NCI-H187 (cell line): ENCODE data around the gene FKBP1A.
A peak's percentile ranks its signal among the peaks of the same experiment; 100 is the strongest.

ENCODE experiments used
- DNase-seq, 2 experiments: peaks; one replicate each; lab custom pipeline; 2025; lab: John Stamatoyannopoulos, UW

Gene FKBP1A

DNA sequence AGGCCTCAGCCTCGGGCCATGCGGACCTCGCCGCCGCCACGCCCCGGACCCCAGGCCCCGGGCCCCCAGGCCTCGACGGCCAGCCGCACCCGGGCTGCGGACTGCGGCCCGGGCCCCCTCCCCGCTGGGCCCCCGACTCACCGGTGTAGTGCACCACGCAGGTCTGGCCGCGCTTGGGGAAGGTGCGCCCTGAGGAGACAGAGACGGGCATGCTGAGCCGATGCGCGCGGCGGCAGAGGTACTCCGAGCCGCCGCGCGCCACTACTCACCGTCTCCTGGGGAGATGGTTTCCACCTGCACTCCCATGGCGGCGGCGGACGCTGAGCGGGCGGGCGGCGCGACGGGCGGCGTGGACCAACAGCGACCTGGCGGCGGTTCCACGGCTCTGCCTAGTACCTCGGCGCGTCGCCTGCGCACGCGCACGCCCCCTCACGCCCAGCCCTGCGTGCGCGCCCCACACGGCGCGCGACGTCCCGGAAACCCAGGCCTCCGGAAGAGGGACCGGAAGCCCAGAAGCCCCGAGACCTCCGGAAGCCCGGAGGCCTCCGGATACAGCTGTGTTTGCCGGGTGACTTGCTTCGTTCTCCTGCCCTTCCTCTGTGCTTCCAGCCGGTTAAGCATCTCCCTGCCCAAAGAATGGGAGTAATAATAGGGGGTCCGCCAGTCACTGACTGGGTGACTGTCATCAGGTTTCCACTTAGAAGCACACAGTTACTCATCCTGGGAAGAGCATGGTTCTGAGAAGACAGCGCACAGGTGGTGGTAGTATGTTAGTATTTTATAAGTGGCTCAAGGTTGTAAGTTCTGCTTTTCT, at the start of gene FKBP1A:
Gene FKBP1A (minus strand): TSS at position 362 of the 814 bp plus-strand sequence. CDS start 56 bp downstream, at position 306.
- peak; percentile 84 to 92 for DNase-seq

DNA sequence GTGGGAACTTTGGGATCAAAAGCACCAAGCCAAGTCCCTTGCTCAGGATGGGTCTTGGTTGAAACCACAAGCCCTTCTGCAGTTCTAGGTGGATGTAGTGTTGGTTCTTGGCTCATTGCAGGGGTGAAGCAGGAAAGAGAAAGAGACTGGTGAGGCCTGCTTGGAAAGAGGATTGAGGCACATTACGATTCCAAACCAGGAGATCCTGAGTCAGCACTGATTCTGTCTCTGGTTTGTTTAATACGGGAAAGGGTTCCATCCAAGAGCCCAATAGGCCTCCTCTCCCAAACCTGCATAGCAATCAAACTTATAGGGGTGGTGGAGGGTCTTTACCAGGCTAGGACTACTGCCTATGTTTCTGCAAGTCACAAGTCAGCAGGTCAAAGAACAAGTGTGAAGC, 49.5 kb upstream of the FKBP1A start:
- DNase-seq, result no peak

DNA sequence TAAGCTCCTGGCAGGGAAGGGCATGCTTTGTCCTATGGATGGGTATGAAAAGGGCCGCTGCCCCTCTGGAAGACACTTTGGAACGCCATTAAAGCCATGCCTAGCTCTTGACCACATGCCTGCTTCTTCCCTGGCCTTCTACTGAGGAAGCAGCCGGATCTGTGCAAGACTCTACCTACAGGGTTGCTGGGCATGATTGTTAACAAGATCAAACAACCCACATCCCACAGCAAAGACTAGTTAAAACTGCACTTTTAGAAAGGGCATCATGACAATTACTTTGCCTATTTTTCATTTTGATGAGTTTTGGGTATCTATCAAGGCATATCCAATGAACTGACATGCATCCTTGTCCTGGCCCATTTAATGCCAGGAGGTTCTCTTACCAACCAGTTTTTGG, 48.3 kb upstream of the FKBP1A start:
- DNase-seq, result no peak

DNA sequence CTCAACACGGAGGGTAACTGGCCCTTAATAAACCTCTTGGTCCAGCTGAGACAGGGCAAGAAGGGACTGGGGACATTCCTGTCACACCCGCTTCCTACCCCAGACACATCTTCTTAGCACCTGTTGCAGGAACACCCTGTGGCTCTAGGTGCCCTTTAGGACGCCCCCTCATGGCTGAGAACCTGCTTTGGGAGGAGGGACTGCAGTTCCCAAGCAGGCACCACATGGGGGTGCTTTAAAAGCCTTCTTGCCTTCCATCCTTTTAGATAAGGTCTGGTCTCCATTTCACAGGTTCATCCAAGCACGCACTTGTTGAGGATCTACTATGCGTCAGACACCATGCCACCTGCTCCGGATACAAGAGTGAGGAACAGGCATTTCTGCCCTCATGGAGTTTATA, 47.2 kb upstream of the FKBP1A start:
- no peak for DNase-seq

DNA sequence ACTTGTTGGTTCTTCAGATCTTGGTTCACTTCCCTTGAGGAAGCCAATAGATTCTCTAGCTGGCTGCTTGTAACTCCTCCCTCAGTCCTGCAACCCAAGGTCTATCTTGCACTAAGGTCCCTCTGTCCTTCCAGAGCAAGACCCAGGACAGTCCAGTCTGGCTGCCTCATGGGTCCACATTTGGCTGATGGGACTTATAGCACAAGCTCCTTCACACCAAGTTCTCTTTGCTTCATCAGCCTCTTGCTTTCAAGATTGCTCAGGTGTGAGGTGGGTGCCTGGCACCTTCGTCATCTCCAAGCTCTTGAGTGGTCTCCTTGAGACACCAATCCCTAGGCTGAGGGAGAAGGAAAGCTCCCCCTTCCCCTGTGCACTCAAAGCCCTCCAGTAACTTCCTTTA, 45.5 kb upstream of the FKBP1A start:
- no peak for DNase-seq

DNA sequence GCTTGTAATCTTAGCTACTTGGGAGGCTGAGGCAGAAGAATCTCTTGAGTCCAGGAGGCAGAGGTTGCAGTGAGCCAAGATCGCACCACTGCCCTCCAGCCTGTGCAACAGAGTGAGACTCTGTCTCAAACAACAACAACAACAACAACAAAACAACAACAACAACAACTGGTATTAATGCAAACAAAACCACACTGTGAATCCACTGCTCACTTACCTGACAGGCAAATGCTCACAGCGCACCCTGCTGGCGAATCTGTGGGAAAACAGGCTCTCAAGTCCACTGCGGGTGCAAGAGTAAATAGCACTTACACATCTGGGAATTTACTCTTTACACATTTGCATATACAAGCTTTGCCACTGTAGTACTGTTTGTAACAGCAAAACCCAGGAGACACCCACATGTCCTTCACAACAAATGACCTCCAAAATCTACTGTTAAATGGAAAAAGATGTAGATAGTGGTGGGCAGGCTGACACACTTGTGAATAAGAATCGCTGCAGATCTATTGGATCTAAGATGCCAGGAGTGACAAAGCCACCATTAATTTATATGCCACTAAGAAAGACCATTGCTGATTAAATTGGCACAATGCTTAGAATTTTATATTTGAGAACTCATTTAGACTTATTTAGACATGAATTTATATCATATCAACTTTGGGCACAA, 44.5 kb upstream of the FKBP1A start:
- DNase-seq, result peak; percentile 15 to 63

DNA sequence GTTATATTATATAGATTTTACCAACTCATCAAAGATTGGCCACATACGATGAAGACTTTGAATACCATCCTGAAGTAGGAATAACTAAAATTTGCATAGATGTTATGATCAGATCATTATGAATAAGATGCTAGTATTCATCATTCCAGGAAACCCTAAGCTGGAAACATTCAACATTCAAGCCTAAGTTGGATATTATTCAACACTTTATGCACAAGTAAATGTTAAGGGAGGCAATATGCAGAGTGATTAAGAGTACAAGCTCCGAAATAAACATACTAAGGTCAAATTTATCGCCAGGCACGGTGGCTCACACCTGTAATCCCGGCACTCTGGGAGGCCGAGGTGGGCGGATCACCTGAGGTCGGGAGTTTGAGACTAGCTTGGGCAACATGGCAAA, 43.4 kb upstream of the FKBP1A start:
- DNase-seq, result no peak

DNA sequence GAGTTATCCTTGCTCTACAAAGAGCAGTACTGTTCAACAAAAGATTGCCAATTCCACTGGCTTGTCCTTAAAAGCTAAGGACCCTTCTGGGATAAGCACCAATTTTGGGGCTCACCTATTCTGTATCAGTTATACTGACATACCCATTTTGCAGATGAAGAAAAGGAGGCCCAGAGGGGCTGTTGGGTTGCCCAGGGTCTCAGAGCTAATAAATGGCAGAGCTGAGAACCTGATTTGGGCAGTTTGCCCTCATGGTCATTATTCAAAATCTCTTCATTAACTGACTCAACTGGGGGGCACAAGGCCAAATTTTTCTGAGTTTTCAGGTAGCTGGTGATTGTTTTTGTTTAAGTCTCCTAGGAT, 42.5 kb upstream of the FKBP1A start:
- DNase-seq, result no peak

DNA sequence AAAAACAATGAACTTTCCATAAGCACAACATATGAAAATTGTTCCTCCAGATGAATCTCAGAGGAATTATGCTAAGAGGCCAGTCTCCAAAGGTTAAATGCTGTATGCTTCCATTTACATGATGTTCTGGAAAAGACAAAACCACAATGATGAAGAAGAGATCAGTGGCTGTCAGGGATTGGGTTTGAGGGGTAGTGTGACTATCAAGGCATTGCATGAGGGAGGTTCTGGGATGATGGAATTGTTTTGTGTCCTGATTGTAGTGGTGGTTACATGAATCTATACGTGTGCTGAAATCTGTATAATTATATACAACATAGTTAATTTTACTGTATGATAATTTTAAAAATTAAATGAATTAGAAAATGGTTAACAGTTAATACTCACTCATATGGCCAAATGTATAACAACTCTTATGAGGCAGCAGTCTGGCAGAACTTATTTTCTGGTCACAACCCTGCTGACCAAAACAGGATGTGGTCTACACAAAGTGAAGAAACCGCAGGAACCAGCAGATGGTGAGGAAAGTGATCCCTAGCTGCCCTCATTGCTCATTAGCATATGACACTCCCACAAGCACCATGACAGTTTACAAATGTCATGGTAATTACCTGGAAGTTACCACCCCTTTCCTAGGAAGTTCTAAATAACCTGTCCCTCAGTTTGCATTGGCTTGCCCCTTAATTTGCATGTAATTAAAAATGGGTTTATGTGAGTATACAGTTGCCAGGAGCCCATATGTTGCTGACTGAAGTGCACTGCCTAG, 41.9 kb upstream of the FKBP1A start:
- DNase-seq, result no peak

DNA sequence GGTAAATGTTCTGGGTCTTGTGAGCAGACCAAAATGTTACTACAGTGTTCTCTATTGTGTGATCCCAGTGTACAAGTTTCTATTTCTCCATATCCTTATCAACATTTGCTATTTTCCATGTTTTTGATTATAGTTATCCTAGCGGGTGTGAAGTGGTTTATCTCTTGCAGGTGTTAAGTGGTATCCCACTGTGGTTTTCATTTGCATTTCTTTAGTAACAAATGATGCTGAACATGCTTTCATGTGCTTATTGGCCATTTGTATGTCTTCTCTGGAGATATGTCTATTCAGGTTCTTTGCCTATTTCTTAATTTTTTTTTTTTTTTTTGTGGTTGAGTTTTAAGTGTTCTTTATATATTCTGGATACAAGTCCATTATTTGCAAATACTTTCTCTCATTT, 38.3 kb upstream of the FKBP1A start:
- DNase-seq, result no peak

DNA sequence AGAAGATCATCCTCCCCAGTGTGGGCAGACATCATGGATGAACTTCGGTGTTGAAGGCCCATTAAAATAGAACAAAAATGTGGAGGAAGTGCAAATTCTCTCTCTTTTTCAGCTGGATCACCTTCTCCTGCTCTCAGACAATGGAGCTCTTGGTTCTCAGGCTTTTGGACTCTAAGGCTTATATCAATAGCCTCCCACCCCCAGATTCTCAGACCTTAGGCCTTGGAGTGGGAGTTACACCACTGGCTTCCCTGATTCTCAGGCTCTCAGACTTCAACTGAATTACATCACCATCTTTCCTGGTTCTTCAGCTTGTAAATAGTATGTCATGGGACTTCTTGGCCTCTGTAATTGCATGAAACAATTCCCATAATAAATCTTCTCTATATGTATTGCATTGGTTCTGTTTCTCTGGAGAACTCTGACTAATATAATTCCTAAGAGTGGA, 37.2 kb upstream of the FKBP1A start:
- no peak for DNase-seq

DNA sequence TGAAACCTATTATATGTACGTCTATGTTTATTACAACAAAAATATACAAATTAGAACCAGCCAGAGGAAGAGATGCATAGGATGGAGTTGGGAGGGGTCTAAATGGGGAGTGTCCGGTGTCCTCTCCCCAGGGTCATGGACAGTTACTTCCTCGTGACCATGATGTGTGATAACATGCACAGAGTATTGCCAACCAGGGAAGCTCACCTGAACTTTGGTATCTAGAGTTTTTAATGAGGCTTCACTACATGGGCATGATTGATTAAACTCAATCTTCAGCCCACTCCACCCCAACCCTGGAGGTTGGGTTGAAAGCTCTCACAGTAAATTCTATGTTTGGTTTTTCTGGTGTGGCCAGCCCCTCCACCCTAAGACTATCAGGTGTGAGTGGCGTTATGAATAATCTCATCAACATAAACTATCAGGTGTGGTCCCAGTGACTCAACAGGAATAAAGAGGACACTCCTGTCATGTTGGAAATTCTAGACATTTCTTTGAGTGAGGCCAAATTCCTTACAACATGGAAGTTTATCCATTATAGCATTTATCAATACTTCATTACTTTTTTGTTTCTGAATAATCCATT, 36.4 kb upstream of the FKBP1A start:
- DNase-seq, result no peak

DNA sequence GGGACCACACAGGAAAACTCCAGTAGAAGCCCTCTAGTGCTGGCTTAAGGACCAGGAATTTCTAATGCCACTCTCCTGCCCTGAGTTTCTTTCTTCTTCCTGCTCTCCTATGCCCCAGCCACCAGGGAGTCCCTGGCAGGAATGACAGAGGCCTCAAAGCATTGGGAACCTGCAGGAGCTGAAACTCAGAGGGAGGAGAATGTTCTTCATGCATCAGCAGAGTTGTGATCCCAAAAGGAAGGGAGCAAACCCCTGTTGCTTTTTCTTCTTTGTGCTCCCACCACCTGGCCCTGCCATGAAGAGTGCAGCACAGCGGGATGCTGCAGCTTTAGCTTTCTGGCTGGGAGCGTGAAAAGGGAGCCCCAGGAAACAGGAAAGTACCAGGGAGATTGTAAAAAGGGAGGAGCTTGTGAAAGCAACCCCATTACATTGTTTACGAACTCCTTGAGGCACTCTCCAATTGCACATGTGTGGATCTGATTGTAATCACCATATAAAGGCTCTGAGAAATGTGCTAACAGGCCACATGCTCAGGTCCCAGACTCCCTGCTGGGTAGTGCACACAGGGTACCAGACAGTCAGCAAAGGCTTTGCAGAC, 34.7 kb upstream of the FKBP1A start:
- peak; percentile 92 for DNase-seq

DNA sequence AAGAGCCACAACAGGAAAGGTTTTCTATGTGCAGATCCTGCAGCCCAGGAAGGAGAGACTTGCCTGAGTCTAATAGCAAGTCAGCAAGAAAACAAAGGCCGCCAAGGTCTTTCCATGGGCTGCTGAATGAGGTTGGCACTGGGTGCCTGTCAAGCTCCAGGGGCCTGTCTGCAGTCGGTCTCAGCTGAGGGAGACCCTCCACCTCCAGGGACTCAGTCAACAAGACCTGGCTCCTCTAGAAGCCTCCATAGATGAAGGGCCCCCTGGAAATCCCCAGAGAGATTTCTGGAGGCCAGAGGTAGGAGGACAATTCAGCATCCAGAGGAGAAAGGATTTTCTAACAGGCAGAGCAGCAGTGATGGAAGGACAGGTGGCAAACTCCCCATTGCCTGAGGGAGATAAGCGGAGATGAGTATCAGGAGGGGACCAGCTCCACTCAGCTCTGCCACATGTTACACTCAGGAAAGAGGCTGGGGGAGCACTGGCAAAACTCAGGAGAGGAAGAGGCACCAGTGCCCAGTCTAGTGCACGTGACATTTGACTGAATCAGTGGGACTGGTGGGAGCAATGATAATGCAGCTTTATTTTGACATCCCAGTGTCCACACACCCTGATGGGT, 33.5 kb upstream of the FKBP1A start:
- DNase-seq, result no peak

DNA sequence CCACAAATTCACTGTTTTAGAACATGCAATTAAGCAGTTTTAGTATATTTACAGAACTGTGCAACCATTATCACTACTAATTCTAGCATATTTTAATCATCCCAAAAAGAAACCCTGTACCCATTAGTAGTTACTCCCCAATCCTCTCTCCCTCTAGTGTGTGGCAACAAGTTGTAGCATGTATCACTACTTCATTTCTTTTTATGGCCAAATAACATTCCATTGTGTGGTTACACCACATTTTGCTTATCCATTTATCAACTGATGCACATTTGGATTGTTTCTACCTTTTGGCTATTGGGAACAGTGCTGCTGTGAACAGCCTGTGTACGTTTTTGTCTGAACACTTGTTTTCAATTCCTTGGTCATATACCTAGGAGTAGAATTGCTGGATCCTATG, 31.5 kb upstream of the FKBP1A start:
- DNase-seq, result no peak

DNA sequence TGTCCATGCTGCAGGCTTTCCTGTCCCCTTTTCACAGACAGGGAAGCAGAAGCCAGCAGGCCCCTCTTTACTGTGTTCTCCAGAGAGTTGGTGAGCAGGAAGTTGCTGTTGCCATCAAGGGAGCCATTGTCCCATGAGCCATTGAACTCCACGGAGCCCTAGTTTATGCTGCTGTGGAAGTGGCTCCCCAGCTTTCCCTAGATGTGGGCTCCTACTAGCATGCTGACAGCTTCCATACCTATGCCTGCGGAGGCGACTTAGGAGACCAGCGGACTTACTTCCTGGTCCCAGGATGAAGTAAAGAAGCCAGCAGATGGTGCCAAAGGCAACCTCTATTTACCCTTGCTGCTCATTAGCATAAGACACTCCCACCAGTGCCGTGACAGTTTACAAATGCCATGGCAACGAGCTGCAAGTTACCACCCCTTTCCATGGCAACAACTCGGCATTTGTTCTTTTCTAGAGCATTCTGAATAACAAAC, 30.8 kb upstream of the FKBP1A start:
- DNase-seq, result no peak

DNA sequence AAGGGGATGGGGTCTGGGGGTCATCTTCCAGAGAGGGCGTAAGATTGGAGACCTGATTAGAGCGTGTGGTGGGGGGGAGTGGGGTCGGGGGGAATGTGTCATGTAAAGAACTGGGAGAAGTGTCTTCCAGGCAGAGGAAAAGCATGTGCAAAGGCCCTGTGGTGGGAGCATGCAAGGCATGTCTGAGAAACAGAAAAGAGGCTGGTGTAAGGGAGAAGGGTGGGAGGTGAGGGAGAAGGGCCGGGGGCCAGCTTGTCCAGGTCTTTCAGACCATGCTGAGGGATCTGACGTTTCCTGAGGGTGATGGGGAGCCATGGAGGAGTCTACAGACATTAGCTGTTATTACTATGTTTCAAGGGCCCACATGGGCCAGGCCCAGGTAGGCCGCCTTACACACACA, 30.4 kb upstream of the FKBP1A start:
- no peak for DNase-seq

DNA sequence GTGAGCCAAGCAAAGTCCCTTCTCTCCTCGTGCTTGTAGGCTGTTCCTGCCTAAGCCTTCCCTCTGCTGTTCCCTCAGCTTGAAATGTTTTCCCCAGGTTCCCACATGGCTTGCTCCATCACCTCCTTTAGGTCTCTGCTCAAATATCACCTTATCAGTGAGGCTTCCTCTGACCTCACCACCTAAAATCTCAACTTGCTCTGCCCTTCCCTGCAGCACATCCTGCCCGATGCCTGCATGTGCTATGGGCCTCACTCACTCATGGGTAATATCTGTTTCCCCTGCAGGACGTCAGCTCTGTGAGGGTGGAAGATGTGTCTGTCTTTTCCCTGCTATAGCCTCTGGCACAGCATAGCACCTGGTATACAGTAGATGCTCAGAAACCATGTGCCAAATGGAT, 29.9 kb upstream of the FKBP1A start:
- DNase-seq, result no peak

DNA sequence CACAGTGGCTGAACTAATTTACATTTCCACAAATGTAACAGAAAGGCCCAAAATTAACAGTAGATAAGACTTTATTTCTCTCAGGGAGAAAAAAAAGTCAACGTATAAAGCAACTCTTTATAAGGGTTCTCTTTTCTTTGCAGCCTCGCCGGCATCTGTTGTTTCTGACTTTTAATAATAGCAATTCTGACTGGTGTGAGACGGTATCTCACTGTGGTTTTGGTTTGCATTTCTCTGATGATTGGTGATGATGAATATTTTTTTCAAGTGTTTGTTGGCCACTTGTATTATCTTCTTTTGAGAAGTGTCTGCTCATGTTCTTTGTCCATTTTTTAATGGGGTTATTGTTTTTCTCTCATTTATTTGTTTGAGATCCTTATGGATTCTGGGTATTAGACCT, 27.2 kb upstream of the FKBP1A start:
- DNase-seq, result no peak

DNA sequence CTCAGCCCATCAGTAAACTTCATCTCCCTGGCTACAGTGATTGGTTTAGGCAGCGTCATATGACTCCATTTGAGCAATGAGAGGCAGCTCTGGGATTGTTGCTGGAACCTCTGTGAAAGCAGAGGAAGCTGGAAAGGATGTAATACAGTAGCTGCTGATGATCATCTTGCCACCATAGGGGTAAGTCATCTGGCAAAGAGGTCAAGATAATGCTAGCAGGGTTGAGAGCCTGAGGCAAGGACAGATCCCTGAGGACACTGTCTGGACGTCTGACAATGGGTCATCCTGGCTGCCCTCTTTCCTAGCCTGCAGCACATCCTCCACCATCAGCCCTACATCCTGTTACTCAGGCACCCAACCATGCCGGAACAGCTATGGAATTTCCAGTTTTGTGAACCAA, 25.5 kb upstream of the FKBP1A start:
- no peak for DNase-seq

DNA sequence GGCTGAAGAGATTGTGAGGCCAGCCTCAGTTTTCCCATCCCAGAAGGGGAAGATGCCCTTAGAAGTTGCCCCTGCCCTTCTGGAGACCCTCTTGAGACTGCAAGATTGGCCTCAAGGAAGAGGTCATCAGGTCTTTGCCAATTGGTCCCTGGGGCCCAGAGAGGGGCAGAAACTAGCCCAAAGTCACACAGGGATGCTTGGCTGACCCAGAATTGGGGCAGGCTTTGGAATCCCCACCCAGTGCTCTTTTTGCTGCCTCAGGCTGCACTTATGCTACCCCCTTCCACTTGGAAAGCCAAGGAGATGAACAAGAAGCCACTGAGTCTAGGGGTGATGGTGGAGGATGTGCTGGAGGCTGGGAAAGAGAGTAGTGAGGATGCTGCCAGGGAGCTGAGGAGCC, 24.9 kb upstream of the FKBP1A start:
- no peak for DNase-seq

DNA sequence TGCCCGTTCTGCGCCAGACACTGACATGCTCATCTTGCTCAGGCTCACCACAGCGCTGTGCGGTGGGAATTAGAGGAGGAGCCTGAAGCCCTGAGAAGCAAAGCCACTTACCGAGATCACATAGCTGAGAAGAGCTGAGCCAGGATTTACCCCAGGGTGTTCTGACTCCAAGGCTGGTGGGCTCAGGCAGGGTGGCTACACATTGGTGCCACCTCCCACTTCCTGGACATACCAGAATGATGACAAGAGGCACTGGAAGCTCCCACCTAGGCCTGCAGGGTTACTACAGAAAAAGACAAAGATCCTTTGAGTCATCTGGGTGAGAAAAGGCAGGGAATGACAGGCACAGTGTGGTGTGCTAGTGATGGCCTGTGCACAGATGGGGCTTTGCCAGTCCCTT, 24.4 kb upstream of the FKBP1A start:
- no peak for DNase-seq
